Right lobe of liver (tissue), 6 donors: ENCODE data around the gene CREBZF. TPM values are rescaled to one million over a fixed set of nuclear protein-coding genes. Genes with fewer than 3 reads are reported as not detected.
"Not testable (repeated sequence)": the region's sequence is repeated elsewhere in the genome, so short reads cannot be mapped to it uniquely, and the experiment has no call there.

Experiments used
- ATAC-seq, 4 donors: fragments of 200-7000 bp; cut with Tn5 transposase; one replicate each; pipeline ENCODE4 v1.9.1; 2020; ENCODE audit warnings: mild to moderate bottlenecking in 4 of 4, moderate library complexity in 4 of 4
- DNase-seq, 3 donors: peaks; one replicate each; pipeline ENCODE4 v3.0.0-alpha.2; 2020
- H3K27ac ChIP-seq, 3 donors: fragments of 200-600 bp; one replicate each; pipeline ENCODE4 v1.8.0; 2022
- H3K27me3 ChIP-seq, 2 donors: fragments of 200-600 bp; one replicate each; pipeline ENCODE4 v1.8.0; 2022
- H3K36me3 ChIP-seq, 4 donors: fragments of 200-600 bp; sonication (generic) in 1 of 4; one replicate each; pipeline versions ENCODE4 v1.5.1 to v1.8.0; 2017 to 2022; ENCODE audit warnings: control low read depth in 1 of 4
- H3K4me1 ChIP-seq, 4 donors: fragments of 200-600 bp; sonication (generic) in 1 of 4; one replicate each; pipeline versions ENCODE4 v1.5.1 to v1.8.0; 2017 to 2022; ENCODE audit warnings: control low read depth in 1 of 4
- H3K4me3 ChIP-seq, 3 donors: fragments of 200-600 bp; one replicate each; pipeline ENCODE4 v1.8.0; 2022
- H3K9me3 ChIP-seq, 4 donors: fragments of 200-600 bp; sonication (generic) in 1 of 4; one replicate each; pipeline versions ENCODE4 v1.5.1 to v1.8.0; 2017 to 2022; ENCODE audit warnings: control low read depth in 1 of 4
- CTCF ChIP-seq, 4 donors: fragments of 200-600 bp in 3 of 4; fragments of 450-650 bp in 1 of 4; IDR thresholded peaks; one replicate each; pipeline versions ENCODE4 v1.5.1 to v1.8.0; 2016 to 2022; ENCODE audit warnings: antibody characterized with exemption in 4 of 4, mild to moderate bottlenecking in 2 of 4
- POLR2A ChIP-seq: fragments of 450-650 bp; IDR thresholded peaks from one replicate; pipeline ENCODE4 v1.6.1; 2017; ENCODE audit warnings: antibody characterized with exemption, mild to moderate bottlenecking
- WGBS: methylation state at CpG from one replicate; pipeline ENCODE4 v1.1.6; 2018; ENCODE audit warnings: low coverage, low lambda C conversion rate; ENCODE audit not compliant: insufficient coverage; ENCODE audit errors: missing lambda C conversion rate; 5-methylcytosine and 5-hydroxymethylcytosine counted together
- intact Hi-C, 2 donors: fragments of 100-400 bp; cut with DNase I; formaldehyde crosslinking; loops; one replicate each; pipeline versions ENCODE4 v1.11.2 to v1.14.1; 2022
- total RNA-seq, 6 experiments: library from RNA; depleted of rRNA in 2 of 6; stranded (reverse); fragments of >200 nt in 2 of 6; fragmentation: NEBNext Ultra II Directional in 3 of 6; extraction: Animal tissue kit (Norgen Biotek cat#: 25700) in 3 of 6; gene quantifications; one replicate each; pipeline versions ENCODE4 v1.1.0 to v1.2.4, GENCODE V29; 2016 to 2023
- donor health status: DM: no; HTN: yes; CAD: no.
- donor health status: DM: no; HTN: no; CAD: no.
- donor health status: DM: no; HTN: no; CAD: no.
- donor health status: DM: no; HTN: yes; CAD: no.
- donor health status: DM: no; HTN: yes; CAD: no.

CREBZF gene
- total RNA-seq, 6 experiments from 2014 or later: 14.1 to 23.0 (median 18.0) TPM

DNA sequence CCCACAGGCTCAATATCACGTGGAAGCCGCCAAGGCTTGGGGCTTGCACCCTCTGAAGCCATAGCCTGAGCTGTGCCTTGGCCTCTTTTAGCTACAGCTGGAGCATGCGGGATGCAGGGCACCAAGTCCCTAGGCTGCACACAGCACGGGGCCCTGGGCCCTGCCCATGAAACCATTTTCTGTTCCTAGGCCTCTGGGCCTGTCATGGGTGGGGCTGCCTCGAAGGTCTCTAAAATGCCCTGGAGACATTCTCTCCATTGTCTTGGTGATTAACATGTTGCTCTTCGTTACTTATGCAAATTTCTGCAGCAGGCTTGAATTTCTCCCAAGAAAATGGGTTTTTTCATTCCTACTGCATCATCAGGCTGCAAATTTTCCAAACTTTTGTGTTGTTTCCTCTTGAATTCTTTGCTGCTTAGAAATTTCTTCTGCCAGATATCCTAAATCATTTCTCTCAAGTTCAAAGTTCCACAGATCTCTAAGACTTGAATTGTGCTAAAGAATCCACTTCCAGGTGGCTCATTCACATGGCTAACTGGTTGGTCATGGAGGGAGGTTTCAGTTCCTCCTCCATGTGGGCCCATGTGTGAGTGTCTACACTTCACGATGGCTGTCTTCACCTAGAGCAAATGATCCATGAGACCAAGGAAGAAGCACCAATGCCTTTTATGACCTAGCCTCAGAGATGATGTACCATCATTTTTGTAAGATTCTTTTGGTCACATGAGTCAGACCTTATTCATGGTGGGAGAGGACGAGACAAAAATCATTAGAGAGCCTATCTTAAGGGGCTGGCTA lies 7.4 kb upstream of the CREBZF start:
- no peak overlapping the region for H3K4me3 ChIP-seq
- H3K36me3 ChIP-seq: no peaks in the 10 kb centered on the region
- H3K4me1 ChIP-seq: peaks cover 0 to 9% (median 0%) of the 10 kb centered on the region in 4 donors
- WGBS: 66% methylated on average over 4 of the region's 8 CpGs
- intact Hi-C loops: no loop called here
- H3K9me3 ChIP-seq: no peaks in the 10 kb centered on the region
- no peak for DNase-seq
- no peak for ATAC-seq
- no peaks in the 10 kb centered on the region for H3K27me3 ChIP-seq
- TF ChIP-seq CTCF (IDR thresholded peaks at IDR 0.05) (no peak), POLR2A (no peak)
- H3K27ac ChIP-seq: no peak overlapping the region

GRCh38 chr11:85670949-85671663 lies 6.2 kb upstream of the CREBZF start:
- H3K4me3 ChIP-seq, H3K27ac ChIP-seq, H3K27me3 ChIP-seq, intact Hi-C loops, H3K36me3 ChIP-seq, H3K4me1 ChIP-seq, H3K9me3 ChIP-seq: not testable (repeated sequence)
- ATAC-seq: peak in 3 of 4 donors; percentile 33 to 78 (median 75)
- DNase-seq: peak in 1 of 3 donors; percentile 46

DNA sequence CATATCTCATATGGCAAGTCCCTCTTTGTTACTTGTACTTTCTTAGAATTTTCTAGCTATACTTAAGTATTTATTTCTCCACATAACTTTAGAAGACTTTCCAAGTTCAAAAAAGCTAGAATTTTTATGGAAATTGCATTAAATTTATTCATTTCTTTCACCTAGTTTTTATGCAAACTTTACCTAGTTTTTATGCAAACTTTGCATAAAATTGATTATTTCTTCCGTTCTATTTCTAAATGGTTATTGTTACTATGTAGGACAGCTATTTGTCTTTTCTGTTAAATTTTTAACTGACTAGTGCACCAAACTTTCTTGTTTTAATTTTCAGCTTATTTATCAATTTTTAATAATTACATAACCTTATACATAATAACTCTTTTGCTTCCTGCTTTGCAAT lies 3.2 kb upstream of the CREBZF start:
- Histone ChIP-seq H3K4me3 (no peak overlapping the region), H3K27me3 (no peaks in the 10 kb centered on the region), H3K4me1 (peaks cover 0 to 9% (median 0%) of the 10 kb centered on the region in 4 donors), H3K27ac (no peak overlapping the region), H3K9me3 (no peaks in the 10 kb centered on the region), H3K36me3 (no peaks in the 10 kb centered on the region)
- TF ChIP-seq CTCF (IDR thresholded peaks at IDR 0.05): no peak
- no peak for TF ChIP-seq POLR2A
- DNase-seq (no peak), ATAC-seq (no peak)
- intact Hi-C loops: no loop called here
- WGBS: 76% methylated on average over 1 of the region's 1 CpG

DNA sequence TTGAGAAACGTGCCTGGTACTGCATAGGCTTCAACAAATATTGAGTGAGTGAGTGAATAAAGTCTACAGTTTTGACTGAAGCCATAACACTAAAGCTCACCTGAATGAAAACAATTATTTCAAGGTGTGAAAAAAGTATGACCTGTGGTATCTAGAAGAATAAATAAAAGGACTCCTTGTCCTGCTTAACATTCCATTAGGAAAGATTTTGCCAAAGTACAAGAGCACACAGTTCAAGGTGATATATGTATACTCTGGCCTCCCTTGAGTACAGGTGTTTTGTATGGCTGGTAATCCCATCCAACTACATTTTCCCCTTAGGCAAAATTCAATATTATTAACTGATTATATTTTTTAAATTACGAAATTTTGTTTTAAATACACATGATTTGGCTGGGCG lies 1.8 kb upstream of the CREBZF start:
- H3K9me3 ChIP-seq: no peaks in the 10 kb centered on the region
- no peak overlapping the region for H3K27ac ChIP-seq
- no peaks in the 10 kb centered on the region for H3K27me3 ChIP-seq
- intact Hi-C loops: no loop called here
- no peak overlapping the region for H3K4me3 ChIP-seq
- DNase-seq (no peak), ATAC-seq (no peak)
- 81% methylated on average over 3 of the region's 3 CpGs for WGBS
- peaks cover 0 to 5% (median 0%) of the 10 kb centered on the region in 4 donors for H3K36me3 ChIP-seq
- TF ChIP-seq CTCF (IDR thresholded peaks at IDR 0.05) (no peak), POLR2A (no peak)
- H3K4me1 ChIP-seq: peaks cover 0 to 21% (median 4%) of the 10 kb centered on the region in 4 donors

DNA sequence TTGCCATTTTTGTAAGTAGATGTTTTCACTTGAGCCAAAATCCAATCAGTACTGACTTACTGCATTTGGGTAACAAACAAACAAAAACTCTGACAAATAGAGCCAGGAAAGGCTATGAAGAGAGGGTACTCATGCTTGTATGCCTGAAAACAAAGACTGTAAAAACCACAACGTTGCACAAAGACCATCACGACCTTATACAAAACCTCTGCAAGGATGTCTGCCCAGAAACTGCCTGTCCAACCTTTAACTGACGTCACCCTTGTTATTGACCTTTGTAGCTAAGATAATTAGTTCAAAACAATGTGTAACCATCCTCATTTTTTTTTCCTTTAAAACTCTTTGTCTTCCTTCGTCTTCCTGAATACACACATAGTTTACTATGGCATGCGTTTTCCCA lies 804 bp upstream of the CREBZF start:
- no peak for ATAC-seq
- Histone ChIP-seq H3K27me3 (no peaks in the 10 kb centered on the region), H3K36me3 (peaks cover 0 to 8% (median 0%) of the 10 kb centered on the region in 4 donors), H3K27ac (no peak overlapping the region), H3K4me3 (peak overlapping the region in 1 of 3 donors; percentile 92), H3K4me1 (peaks cover 0 to 22% (median 7%) of the 10 kb centered on the region in 4 donors), H3K9me3 (no peaks in the 10 kb centered on the region)
- WGBS: 56% methylated on average over 5 of the region's 5 CpGs
- no peak for DNase-seq
- no peak for TF ChIP-seq POLR2A
- TF ChIP-seq CTCF (IDR thresholded peaks at IDR 0.05): no peak
- intact Hi-C loops: no loop called here
